PFSK-1 (cell line): ENCODE results near the gene SUN2.

ENCODE experiments used
- FOXP2 ChIP-seq: optimal IDR thresholded peaks from 2 replicates; pipeline ENCODE3; 2011; ENCODE audit warnings: borderline replicate concordance, control low read depth, inconsistent platforms; ENCODE audit not compliant: insufficient read depth; ENCODE audit errors: extremely low read length, extremely low read depth
- POLR2AphosphoS5 ChIP-seq: IDR thresholded peaks from 2 replicates; pipeline ENCODE4 v1.6.1; 2012; ENCODE audit warnings: low read depth, mild to moderate bottlenecking, control low read depth, low read length, moderate library complexity
- SIN3A ChIP-seq: IDR thresholded peaks from 2 replicates; pipeline ENCODE4 v1.6.1; 2012; ENCODE audit warnings: mild to moderate bottlenecking, low read length, moderate library complexity, borderline replicate concordance; ENCODE audit not compliant: insufficient read depth
- TAF1 ChIP-seq: IDR thresholded peaks from 2 replicates; pipeline ENCODE4 v1.6.1; 2012; ENCODE audit warnings: low read length, control low read depth, borderline replicate concordance; ENCODE audit not compliant: insufficient read depth
- TF ChIP-seq, protein P1 (sequence below), 2 experiments: IDR thresholded peaks; 2 replicates each; pipeline versions ENCODE4 v1.6.1 to v1.8.0; 2011 to 2012; ENCODE audit warnings: low read depth in 2 of 2, low read length in 2 of 2, control low read depth in 1 of 2, inconsistent platforms in 1 of 2, mild to moderate bottlenecking in 1 of 2, moderate library complexity in 1 of 2; ENCODE audit not compliant: insufficient read depth in 1 of 2

The SUN2 gene

DNA sequence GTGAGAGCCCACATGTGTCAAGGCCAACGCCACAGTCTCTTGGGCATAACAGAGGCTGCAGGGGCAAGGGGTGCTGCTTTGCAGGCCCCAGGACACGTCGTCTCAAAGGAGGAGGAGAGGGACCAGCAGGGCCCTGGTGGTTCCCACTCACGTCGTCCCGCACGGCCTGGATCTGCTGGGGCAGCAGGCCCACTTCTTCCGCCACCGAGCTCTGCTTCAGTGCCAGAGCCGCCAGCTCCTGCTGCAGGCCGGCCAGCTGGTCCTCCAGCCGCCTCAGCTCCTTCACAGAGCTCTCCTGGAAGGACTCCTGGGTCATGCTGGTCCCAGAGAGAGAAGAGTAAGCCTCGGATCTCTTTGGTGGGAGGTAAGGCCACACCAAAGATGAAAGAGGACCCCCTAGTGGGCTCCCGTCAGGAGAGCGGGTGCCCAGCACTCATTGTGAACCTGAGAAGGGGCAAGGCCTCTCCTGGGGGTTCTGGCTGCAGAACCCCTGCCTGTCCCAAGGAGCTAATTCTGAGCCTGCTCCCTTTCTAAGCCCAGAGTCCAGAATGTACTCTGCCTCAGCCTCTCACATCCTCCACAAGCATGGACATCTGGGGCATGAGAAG lies 15.6 kb downstream of the SUN2 start:
- TF ChIP-seq FOXP2 (no peak), TAF1 (no peak)
- TF ChIP-seq, protein P1, sequence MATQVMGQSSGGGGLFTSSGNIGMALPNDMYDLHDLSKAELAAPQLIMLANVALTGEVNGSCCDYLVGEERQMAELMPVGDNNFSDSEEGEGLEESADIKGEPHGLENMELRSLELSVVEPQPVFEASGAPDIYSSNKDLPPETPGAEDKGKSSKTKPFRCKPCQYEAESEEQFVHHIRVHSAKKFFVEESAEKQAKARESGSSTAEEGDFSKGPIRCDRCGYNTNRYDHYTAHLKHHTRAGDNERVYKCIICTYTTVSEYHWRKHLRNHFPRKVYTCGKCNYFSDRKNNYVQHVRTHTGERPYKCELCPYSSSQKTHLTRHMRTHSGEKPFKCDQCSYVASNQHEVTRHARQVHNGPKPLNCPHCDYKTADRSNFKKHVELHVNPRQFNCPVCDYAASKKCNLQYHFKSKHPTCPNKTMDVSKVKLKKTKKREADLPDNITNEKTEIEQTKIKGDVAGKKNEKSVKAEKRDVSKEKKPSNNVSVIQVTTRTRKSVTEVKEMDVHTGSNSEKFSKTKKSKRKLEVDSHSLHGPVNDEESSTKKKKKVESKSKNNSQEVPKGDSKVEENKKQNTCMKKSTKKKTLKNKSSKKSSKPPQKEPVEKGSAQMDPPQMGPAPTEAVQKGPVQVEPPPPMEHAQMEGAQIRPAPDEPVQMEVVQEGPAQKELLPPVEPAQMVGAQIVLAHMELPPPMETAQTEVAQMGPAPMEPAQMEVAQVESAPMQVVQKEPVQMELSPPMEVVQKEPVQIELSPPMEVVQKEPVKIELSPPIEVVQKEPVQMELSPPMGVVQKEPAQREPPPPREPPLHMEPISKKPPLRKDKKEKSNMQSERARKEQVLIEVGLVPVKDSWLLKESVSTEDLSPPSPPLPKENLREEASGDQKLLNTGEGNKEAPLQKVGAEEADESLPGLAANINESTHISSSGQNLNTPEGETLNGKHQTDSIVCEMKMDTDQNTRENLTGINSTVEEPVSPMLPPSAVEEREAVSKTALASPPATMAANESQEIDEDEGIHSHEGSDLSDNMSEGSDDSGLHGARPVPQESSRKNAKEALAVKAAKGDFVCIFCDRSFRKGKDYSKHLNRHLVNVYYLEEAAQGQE (IDR thresholded peaks at IDR 0.05; ENCODE audit: insufficient read depth in 1 of 2, low read depth in 2 of 2, low read length in 2 of 2): no peak

DNA sequence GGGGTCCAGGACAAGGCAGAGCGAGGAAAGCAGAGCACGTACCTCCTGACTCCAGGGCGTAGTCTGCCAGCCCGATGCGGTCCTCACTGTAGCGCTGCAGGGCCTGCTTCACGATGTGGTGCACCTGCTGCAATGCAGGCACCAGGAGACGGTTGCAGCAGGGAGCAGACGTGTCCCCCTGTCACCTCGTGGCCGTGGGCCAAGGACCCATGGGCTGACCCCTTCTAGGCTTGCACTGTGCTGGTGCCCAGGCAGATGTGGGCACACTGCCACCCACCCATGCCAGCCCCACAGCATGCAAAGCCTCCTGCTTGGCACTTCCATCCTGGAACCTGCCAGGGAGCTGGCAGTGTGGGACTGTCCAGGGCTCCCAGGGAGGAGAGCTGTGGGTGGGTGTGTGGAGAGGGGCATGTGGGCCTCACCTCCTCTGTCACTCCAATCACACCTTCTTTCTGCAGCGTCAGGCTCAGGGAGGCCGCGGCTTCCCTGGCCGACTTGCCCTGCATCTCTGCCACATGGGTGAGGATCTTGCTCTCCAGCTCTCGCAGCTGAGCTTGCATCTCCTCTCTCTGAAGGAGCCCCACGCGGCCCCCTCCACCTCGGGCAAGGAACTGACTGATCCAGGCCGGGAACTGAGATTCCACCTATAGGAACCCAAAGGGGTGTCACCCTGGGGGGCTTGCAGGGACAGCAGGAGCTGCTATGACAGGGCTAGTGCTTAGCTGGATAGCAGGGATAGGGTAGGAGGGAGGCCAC lies 16.3 kb downstream of the SUN2 start:
- TF ChIP-seq, protein P1 (IDR thresholded peaks at IDR 0.05; ENCODE audit: insufficient read depth in 1 of 2, low read depth in 2 of 2, low read length in 2 of 2): no peak
- TF ChIP-seq POLR2AphosphoS5 (no peak), SIN3A (no peak), TAF1 (no peak), FOXP2 (no peak)

DNA sequence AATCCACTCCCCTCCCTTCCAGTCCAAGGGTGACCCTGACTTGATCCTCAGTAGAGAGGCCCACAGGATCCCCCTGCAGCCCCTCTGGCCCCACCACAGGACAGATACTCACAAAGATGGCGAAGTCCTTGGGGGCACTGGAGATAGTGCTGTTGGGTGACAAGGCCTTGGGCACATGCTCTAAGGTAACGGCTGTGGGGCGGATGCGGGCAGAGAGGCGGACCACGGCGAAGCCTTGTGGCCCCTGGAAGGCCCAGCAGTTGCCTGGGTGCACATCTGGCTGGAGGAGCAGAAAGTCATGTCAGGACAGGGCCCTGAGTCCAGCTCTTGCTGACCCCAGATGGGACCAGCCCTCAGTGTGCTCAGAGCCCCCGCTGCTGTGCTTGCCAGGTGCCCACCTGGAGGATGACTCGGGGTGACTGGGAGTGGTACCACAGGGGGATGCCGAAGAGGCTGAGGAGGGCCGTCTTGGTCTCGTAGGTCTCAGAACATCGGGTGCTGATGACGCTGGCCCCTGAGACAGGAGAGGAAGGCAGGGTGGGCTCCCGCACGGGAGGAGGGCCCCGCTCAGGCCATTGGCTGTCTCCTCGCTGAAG lies 17.2 kb downstream of the SUN2 start:
- TF ChIP-seq, protein P1 (IDR thresholded peaks at IDR 0.05; ENCODE audit: insufficient read depth in 1 of 2, low read depth in 2 of 2, low read length in 2 of 2): no peak
- no peak for TF ChIP-seq POLR2AphosphoS5
- no peak for TF ChIP-seq SIN3A
- TF ChIP-seq FOXP2: no peak
- TF ChIP-seq TAF1: no peak

DNA sequence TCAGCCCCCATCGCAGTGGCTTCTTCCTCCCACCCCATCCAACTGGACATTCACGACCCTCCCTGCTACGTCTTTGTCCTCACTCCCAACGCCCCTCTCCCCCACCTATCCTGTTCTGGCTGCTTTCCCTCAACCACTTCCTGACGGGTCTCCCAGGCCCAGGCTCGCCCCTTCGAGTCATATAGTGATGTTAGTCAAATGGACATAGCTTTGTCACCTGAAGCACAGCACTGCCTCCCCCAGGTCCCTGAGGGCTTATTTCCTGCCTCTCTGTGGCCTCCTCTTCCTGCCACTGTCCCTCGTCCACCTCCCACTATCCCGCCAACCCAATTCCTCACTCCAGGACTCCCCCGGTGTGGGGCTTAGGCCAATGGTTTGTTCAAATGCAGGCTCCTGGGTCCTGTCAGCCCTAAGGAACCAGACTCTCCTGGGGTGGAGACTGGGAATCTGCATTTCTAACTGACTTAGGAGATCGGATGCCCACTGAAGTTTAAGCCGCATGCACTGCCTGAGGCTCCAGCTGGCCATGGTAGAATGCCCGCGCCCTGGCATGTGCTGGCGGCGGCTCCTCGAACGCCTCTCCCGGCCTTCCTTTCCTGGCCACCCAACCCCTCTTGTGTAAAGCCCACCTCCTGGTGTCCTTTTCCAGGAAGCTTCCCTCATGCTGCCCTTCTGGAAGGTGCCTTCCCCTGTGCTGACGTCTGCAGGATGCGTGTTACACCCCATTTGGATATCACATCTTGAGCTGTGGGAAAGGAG lies 18.3 kb downstream of the SUN2 start:
- TF ChIP-seq TAF1 (no peak), FOXP2 (no peak), SIN3A (no peak)
- TF ChIP-seq, protein P1 (IDR thresholded peaks at IDR 0.05; ENCODE audit: insufficient read depth in 1 of 2, low read depth in 2 of 2, low read length in 2 of 2): no peak
